GM19395 (cell line): ENCODE data around the gene MEGF9.
A peak's percentile ranks its signal among the peaks of the same experiment; 100 is the strongest.

ENCODE experiments used
- ATAC-seq: cut with Tn5 transposase; IDR thresholded peaks from one replicate; pipeline ENCODE4 v1.9.1; 2021; ENCODE audit warnings: mild to moderate bottlenecking, moderate library complexity; ENCODE audit not compliant: unreplicated experiment

Gene MEGF9

DNA sequence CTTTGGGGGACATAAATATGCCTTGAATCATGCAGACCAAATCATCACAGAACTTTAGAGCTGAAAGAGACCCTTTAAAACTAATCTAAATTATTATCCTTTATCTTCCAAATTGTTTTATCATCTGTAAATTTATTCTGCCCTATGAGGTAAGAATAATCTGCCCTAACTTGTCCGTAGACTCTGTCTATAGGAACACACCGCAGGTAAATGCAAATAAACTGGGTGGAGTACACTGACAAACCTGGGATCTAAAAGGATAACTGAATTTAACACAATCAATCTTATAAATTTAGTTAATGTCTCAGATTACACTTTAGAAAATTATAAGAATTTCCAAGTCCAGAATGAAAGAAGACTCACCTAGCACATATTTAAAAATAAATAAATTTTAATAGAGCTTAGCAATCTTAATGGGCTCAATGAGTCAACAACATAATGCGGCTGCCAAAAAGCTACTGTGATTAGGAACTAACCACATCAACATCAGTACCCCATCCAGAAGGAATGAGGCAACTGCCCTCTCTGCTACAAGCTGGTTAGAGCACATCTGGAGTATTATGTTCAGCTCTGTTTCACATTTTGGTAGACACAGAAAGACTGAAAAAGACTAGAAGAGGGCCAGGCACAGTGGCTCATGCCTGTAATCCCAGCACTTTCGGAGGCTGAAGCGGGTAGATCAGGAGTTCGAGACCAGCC is 5.6 kb downstream of the MEGF9 start:
- ATAC-seq: no peak

DNA sequence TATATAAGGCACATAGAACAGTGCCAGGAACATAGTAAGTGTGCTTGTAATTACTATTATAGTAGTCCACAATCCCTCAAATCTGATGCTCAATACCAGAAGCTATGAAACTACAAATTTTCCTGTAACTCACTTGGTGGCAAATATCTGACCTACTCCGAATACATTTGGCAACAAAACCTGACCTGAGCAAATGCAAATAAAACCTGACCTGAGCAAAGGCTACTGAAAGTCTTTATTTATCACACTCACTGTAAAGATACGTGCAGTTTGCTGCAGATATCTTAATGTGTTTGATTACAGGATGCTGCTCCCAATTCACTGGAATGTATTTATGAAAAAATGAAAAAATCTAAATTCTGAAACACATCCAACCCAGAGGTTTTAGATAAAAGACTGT is 7.1 kb downstream of the MEGF9 start:
- ATAC-seq: no peak

DNA sequence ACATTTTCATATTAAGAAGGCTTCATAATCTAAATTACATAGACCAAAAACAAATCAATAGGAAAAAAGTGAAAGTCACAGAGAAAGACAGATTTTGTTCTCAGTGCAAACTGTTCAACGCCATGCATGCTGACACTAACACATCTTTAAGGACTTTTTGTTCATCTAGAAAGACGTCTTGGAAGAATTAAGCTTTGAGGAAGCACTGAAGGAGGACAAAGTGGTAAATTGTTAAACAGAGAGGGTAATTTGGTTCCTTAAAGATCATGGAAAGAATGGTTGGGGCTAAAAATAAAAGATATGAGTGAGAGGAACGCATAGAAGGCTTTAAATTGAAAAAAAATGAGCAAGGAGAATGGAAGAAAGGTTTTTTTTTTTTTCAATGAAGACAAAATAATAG is 9.1 kb downstream of the MEGF9 start:
- ATAC-seq: no peak

DNA sequence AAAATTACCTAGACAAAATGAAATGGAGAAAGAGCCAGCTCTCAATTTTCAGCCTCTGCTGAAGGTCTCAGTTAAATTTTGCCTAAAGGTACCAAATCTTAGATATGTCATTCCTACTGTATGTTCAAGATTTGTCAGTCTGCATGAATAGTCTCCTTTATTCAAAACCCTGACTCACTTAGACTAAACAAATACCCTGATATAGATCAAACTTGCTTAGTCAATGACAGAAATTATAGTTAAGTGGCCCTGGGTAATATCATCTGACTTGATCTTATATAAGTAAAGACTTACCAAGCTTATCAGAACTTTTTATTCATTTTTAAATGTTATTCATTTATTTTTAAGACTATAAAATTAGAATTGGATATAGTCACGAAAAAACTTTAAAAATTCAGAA is 12.2 kb downstream of the MEGF9 start:
- no peak for ATAC-seq

DNA sequence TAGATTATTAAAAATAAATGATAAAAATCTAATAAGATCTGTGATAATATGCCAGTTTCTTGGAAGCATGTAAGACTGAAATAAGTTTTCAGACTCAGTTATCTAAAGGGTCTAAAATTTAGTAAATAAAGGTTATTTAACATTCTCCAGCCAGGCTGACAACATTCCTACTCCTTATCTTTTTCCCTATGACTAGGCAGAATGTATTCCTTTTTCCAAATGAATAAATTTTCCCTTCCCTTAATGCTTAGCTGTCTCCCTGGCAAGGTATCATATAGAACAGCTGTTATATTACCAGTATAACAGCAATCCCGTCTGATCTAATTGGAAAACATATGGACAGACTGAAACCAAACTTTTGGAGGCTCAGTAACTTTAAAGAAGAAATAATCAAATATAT is 13.0 kb downstream of the MEGF9 start:
- no peak for ATAC-seq

DNA sequence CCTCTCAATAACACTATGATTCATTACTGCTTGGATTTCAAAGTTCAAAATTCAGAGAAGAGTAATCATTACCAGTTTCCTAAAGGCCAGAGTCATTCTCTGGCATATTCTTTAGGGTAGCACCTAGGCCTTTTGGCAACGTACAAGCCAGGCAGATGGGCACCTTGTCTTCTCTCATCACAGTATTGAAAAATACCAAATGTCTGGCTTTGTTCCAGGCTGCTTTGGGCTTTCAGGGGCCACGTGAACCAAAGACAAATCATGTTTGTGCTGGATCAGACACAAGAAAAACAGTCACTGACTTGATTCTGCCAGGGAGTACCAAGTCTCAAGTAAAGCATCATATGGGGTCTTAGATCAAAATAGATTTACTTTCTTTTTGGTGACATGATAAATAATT is 15.5 kb downstream of the MEGF9 start:
- ATAC-seq: no peak

DNA sequence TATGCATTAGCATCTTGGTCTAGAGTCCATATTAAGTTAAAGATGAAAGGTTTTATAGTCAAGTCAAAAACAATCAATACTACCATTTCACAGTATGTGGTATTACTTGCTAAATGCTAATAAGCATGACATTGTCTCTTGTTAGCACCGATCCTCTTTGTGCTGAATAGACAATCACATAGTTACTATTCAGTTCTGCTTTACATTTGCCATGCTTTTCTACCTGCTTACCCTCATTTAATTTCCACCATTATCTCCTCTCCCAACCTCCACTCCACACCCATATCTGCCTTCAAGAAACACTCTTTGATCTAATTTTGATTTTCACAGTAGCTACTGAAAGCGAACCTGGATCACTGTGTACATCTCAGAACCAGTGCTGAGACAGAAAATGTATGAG is 16.8 kb downstream of the MEGF9 start:
- ATAC-seq: no peak

DNA sequence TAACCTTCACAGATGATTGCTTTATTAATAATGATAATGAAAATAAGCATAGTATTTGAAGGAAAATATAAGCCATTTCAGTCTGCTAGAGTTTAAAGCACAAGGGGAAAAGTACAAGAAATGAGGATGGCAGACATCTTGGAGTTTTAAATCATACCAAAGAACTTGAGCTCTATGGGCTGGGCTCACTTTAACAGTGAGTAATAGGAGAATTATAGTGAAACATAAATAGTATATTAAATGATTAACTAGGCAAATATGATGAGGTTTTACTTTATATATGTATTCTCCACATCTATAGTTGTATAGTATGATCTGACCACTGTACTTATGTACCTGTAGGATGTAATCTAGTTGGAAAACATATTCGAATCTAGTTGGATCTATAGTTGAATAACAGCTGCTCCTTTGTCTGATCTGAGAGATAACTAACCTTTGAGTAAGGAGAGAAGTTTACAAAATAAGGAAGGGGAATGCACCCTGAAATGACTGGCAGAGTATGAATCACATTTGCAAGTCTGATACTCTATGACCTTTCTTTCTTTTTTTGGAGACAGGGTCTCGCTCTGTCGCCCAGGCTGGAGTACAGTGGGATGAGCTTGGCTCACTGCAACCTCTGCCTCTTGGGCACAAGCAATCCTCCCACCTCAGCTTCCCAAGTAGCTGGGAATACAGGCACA is 17.6 kb downstream of the MEGF9 start:
- ATAC-seq: no peak

DNA sequence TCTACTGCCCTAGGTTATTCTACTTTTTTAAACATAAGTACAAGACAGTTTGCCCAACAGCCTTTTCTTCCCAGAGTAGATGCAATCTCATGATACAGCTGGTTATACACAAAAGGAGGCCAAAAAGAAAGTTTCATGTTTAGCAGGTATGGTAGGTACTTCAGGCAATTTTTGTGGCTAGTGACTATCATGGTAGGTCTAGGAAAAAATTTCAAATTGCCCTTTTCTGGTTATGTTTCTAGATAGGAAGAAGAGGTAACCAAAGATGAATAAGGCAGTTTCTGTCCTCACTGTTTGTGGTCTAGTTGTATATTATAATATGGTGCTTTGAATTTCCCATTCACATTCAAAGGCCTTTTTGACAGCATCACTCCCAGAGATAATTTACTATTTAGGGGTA is 19.7 kb downstream of the MEGF9 start:
- ATAC-seq: peak; percentile 45

DNA sequence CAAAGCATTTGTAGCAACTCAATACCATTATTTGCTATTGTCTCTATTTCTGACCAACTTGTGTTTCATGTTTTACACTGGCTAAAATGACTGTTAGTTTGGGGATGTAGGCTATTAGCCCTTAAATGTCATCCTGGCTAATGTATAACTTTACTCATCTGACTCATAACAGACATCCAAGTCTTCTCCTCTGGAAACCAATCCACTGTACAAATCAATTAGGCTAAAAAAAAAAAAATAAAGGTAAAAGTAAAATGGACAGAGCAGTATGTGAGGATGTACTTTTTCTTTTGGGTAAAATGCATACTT is 20.6 kb downstream of the MEGF9 start:
- ATAC-seq: peak; percentile 64

DNA sequence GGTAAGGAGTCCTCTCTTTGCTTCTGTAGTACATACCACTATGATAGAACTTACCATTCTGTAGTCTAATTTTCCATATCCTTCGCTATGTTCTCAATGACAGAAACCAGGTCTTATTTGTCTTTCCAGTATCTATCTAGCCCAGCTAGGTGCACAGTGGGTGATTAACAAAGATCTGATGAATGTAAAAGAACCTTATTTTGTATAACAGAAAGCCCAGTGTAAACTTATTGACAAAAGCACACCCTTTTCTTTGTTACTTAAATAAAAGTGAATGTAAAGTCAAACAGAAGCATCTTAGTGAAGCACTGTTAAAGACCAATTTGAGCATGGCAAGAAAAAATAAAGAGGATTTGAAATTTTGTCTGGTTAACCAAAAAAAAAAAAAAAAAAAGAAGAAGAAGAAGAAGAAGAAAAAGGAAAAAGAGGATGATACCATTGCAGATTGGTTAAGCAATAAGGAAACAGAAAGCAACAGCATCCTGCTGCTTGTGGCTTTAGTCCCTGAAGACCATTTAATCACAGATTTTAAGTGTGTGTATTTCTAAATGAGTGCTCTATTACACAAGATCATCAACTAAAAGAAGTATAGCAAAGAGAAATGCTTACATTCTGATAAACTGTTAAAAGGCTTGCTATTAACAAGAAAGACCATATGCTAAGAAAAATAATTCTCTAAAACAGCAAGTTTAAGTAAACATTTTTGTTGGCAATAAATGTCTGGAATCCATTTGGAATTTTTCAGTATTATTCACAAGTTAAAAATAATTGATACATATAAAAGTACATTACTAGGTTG is 21.2 kb downstream of the MEGF9 start:
- peak; percentile 63 for ATAC-seq

DNA sequence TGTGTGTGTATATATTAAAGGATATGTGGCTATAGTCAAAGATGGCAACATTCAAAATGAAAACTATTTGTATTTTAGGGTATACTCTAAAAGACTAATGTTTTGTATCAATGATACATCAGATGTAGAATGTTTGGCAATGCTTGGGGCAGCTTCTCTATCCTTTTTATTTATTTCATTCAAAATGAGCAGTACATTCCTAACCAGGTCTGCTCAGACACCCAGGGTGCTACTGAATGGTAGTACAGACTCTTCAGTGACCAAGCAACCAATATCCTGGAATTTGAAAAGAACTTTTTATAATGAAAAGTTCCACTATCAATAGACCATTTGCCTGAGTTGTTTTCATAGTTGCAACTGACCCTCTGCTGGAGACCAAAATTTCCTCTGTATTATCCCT is 23.9 kb downstream of the MEGF9 start:
- no peak for ATAC-seq

DNA sequence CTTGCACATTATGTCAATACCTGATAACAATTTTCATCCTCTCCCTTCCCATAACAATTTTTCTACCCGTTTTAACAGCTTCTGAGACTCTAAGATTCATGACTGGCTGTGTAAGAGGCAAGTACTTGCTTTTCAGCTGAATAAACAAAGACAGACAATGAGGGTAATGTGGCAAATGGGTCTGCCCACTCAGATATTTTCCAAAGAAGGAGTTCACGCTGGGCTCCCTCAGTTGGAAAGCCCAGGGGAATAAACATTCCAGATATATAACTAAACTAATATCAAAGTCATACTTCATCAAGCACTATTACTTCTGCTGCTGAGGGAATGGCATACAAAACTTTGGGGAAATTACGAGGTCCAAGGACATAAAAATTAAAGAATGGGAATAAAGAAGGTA is 24.4 kb downstream of the MEGF9 start:
- no peak for ATAC-seq

DNA sequence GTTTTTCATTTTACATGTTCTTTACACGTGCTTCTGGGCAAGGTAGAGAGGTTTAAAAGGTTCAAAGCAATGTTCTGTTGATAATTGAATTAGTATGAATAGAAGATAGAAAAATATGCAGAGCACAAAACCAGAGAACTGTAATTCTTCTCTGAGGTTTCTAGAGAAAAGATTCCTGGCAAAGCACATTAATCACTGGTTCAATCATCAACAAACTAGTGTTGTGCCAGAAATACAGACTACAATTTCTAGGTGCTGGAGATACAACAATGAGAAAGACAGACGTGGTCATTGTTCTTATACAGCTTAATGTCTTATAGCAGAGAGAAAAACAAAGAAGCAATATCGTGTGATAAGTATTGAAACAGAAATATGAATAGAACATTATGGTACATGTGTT is 25.5 kb downstream of the MEGF9 start:
- ATAC-seq: no peak

DNA sequence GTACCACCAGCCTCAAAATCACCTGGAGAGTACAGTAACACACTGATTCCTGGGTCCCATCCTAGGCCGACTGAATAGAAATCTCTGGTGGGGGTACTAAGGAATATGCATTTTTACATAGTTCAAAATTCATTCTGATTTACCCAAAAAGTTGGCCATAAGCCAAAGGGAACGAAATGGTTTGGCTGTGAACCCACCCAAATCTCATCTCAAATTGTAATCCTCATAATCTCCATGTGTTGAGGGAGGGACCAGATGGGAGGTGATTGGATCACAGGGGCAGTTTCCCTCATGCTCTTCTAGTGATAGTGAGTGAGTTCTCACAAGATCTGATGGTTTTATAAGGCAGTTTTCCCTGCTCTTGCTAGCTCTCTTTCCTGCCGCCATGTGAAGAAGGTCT is 31.1 kb downstream of the MEGF9 start:
- ATAC-seq: no peak

DNA sequence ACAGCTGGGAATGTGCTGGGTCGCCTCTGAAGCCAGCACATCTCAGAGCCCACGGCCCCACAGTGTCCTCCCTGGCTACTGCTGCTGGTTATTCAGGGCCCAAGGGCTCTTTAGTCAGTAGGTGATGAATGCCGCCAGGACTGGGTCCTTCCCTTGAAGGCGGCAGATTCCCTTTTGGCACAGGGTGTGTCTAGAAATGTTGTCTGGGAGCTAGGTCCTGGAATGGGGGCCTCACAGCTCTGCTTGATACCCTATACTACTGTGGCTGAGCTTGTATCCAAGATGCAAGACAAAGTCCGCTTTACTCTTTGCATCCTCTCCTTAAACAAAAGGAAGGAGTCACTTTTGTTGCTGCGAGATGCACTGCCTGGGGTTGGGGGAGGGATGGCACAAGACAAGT is 33.1 kb downstream of the MEGF9 start:
- ATAC-seq: no peak

DNA sequence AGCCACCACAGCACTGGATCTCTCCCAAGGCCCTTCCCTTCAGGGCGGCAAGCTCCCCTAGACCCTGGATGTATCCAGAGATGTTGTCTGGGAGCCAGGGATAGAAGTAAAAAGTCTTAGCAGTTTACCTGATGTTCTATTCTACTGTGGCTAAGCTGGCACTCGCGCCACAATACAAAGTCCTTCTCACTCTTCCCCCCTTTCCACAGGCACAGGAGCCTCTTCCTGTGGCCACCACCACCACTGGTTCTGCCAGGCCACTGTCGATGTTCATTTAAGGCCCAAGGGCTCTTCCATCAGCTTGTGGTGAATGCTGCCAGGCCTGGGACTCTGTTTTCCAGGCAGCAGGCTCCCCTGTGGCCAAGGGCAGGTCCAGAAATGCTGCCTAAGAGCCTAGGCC is 33.7 kb downstream of the MEGF9 start:
- ATAC-seq: no peak

DNA sequence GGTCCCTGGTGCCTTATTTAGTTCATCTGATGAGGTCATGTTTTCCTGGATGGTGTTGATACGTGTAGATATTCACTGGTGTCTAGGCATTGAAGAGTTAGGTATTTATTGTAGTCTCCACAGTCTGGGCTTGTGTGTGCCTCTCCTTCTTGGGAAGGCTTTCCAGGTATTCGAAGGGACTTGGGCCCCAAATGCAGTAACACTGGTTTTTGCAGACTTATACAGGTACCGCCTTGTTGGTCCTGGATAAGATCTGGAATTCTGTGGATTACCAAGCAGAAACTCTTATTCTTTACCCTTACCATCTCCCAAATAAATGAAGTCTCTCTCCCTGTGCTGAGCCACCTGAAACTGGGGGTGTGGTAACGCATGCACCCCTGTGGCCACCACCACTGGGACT is 34.1 kb downstream of the MEGF9 start:
- ATAC-seq: no peak

DNA sequence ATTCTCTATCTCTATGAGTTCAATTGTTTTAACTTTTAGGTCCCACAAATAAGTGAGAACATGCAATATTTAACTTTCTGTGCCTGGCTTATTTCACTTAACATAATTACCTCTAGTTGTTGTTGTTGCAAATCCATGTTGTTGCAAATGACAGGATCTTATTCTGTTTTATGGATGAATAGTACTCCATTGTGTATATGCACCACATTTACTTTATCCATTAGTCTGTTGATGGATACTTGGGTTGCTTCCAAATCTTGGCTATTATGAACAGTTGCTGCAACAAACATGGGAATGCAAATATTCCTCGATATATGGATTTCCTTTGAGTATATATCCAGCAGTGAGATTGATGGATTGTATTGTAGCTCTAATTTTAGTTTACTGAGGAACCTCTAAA is 36.3 kb downstream of the MEGF9 start:
- ATAC-seq: no peak

DNA sequence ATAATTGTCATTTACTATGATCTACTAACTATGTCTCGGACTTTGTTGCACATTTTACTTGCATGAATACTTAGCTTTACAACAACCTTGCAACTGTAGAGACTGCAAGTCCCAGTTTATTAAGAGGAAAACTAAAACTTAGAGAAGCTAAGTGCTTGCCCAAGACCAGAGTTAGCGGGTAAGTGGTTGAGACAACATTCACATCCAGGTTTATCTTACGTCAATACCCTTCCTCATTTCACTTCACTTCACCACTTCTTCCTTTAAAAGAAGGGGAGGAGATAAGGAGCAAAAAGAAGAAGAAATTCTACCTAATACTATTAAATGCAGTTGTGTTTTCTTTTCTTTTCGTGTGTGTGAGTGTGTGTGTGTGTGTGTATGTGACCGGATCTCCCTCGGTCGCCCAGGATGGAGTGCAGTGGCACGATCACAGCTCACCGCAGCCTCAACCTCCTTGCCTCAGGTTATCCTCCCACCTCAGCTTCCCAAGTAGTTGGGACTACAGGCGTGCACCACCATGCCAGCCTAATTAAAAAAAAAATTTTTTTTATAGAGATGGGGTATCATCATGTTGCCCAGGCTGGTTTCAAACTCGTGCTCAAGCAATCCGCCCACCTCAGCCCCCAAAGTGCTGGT is 37.4 kb downstream of the MEGF9 start:
- ATAC-seq: no peak

DNA sequence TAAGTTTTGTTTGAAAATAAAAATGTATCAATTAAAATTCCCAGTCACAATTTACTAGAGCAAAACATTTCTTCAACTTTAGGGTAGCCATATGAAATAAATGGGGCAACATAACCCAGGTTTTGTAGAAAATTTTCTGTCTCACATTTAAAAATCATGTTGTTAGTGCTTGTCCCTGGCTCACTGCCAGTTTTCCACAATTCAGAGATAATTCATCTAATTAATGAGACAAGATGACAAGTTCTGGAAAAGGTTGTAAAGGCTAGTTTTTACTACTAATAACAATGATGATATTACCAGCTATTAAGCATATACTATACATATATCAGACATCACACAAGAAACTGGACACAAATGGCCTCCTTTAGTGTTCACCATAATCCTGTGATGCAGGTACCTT is 45.9 kb downstream of the MEGF9 start:
- no peak for ATAC-seq

DNA sequence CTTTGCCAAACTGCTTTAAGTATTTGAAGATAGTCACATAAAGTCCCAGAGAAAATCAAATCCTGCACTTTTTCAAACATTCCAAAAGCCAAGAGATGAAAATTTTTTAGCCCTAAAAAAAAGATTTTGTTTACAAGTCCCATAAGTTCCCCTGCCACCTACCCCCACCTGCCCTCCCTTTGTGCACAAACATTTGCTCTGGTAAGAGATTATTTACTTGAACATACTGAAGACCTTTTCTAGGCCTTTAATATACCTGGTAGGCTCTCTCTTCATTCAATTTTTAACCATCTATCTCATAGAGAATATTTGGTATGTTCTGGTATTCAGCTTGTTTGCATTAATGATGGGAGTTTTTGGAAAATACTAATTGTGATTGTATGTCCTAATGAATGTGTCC is 50.3 kb downstream of the MEGF9 start:
- ATAC-seq: no peak
